Psoas muscle (tissue), 8 donors: ENCODE measurements around the gene MROH7. TPM values are rescaled to one million over a fixed set of nuclear protein-coding genes. Genes with fewer than 3 reads are reported as not detected.

Experiments
- ATAC-seq, 4 donors: fragments of 200-7000 bp; cut with Tn5 transposase; one replicate each; pipeline ENCODE4 v1.9.1; 2020; ENCODE audit warnings: moderate library complexity in 3 of 4, mild to moderate bottlenecking in 2 of 4
- DNase-seq, 2 donors: peaks; one replicate each; pipeline ENCODE4 v3.0.0-alpha.2; 2020
- H3K27ac ChIP-seq: fragments of 200-600 bp; one replicate; pipeline ENCODE4 v1.8.0; 2022
- H3K27me3 ChIP-seq, 3 donors: fragments of 200-600 bp in 1 of 3; one replicate each; pipeline versions ENCODE4 v1.6.1 to v1.8.0; 2013 to 2022; ENCODE audit warnings: low read length in 2 of 3, mild to moderate bottlenecking in 2 of 3, moderate library complexity in 1 of 3; ENCODE audit not compliant: insufficient read depth in 3 of 3
- H3K36me3 ChIP-seq, 2 donors: fragments of 200-600 bp in 1 of 2; one replicate each; pipeline versions ENCODE4 v1.6.1 to v1.8.0; 2013 to 2022; ENCODE audit warnings: low read depth in 1 of 2, mild to moderate bottlenecking in 1 of 2, moderate library complexity in 1 of 2; ENCODE audit not compliant: insufficient read depth in 1 of 2
- H3K4me1 ChIP-seq: fragments of 200-600 bp; one replicate; pipeline ENCODE4 v1.8.0; 2022
- H3K4me3 ChIP-seq: fragments of 200-600 bp; one replicate; pipeline ENCODE4 v1.8.0; 2022; ENCODE audit warnings: mild to moderate bottlenecking
- H3K9me3 ChIP-seq: fragments of 200-600 bp; one replicate; pipeline ENCODE4 v1.8.0; 2022
- WGBS, 3 donors: extraction: QIAGEN DNeasy Blood & Tissue Kit; methylation state at CpG; one replicate each; pipeline versions ENCODE4 v1.1.6 to v1.1.7; 2013; 5-methylcytosine and 5-hydroxymethylcytosine counted together
- intact Hi-C, 2 donors: fragments of 100-400 bp; cut with DNase I; formaldehyde crosslinking; loops; one replicate each; pipeline versions ENCODE4 v1.11.0 to v1.14.2; 2022
- polyA plus RNA-seq, 3 donors: library from polyadenylated mRNA; stranded (reverse); fragments of 200-250 nt; gene quantifications; one replicate each; pipeline ENCODE4 v1.2.3, GENCODE V29; 2013
- total RNA-seq, 4 donors: library from RNA; stranded (reverse); fragmentation: NEBNext Ultra II Directional in 2 of 4; extraction: Animal tissue kit (Norgen Biotek cat#: 25700) in 2 of 4; gene quantifications; one replicate each; pipeline versions ENCODE4 v1.2.1 to v1.2.4, GENCODE V29; 2021 to 2023
- TF ChIP-seq, protein P1 (sequence below): fragments of 200-600 bp; IDR thresholded peaks from one replicate; pipeline ENCODE4 v1.8.0; 2022; ENCODE audit warnings: antibody characterized with exemption
- donor health status: healthy with polysubstance abuse.
- donor health status: DM: no; HTN: no; CAD: no; lungs with moderate emphysema.
- donor health status: Bipolar disorder and iron deficiency.
- donor health status: healthy.
- donor health status: DM: yes; HTN: yes; CAD: no.
- donor health status: DM: no; HTN: no; CAD: no.
- donor health status: DM: no; HTN: no; CAD: no.
- donor health status: DM: yes; HTN: yes; CAD: no.

MROH7 gene
- total and polyA plus RNA-seq, 7 donors: 0.05 to 7.0 (median 1.1) TPM

DNA sequence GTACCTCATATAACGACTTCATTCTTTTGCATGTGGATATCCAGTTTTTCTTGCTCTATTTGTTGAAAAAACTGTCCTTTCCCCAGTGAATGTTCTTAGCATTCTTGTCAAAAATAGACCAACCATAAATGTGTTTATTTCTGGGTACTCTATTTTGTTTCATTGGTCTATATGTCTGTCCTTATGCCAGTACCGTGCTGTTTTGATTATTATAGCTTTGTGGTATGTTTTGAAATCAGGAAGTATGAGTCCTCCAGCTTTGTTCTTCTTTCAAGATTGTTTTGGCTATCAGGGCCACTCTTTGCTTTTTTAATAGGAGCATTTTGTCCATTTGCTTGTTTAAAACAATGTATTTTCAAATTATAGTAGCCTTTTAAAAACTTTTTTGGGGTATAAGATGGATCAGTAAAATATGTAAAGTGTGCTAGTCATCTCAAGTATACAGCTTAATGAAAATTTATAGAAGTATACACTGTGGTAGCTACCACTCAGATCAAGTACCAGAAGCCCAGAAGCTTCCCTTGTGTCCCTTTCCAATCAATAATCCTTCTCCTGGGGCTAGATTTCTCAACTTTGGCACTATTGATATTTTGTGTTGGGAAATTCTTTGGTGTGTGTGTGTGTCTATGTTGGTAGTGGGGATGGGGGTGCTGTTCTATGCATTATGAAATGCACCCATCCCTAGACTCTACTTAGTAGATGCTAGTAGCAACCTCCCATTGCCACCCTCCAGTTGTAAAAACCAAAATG, 16.8 kb downstream of the MROH7 start:
- DNase-seq (no peak), ATAC-seq (no peak)
- TF ChIP-seq, protein P1, sequence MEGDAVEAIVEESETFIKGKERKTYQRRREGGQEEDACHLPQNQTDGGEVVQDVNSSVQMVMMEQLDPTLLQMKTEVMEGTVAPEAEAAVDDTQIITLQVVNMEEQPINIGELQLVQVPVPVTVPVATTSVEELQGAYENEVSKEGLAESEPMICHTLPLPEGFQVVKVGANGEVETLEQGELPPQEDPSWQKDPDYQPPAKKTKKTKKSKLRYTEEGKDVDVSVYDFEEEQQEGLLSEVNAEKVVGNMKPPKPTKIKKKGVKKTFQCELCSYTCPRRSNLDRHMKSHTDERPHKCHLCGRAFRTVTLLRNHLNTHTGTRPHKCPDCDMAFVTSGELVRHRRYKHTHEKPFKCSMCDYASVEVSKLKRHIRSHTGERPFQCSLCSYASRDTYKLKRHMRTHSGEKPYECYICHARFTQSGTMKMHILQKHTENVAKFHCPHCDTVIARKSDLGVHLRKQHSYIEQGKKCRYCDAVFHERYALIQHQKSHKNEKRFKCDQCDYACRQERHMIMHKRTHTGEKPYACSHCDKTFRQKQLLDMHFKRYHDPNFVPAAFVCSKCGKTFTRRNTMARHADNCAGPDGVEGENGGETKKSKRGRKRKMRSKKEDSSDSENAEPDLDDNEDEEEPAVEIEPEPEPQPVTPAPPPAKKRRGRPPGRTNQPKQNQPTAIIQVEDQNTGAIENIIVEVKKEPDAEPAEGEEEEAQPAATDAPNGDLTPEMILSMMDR: no peak
- intact Hi-C loops: no loop called here
- WGBS, 3 donors: 91 to 94% (median 92%) methylated on average over 2 of the region's 2 CpGs
- peaks cover 0 to 34% of the 10 kb centered on the region in 2 donors for H3K36me3 ChIP-seq
- H3K4me1 ChIP-seq: no peaks in the 10 kb centered on the region
- H3K27ac ChIP-seq: no peak overlapping the region
- peaks cover 5% of the 10 kb centered on the region for H3K9me3 ChIP-seq
- no peak overlapping the region for H3K4me3 ChIP-seq
- no peaks in the 10 kb centered on the region for H3K27me3 ChIP-seq

- H3K36me3 ChIP-seq: peaks cover 0 to 28% of the 10 kb centered on the region in 2 donors
- ATAC-seq (no peak), DNase-seq (no peak)
- intact Hi-C loops: no loop called here
- H3K4me1 ChIP-seq: no peaks in the 10 kb centered on the region
- WGBS, 3 donors: 84 to 89% (median 88%) methylated on average over 4 of the region's 4 CpGs
- H3K9me3 ChIP-seq: no peaks in the 10 kb centered on the region
- TF ChIP-seq, protein P1: no peak
- H3K27ac ChIP-seq: no peak overlapping the region
- H3K4me3 ChIP-seq: no peak overlapping the region
- H3K27me3 ChIP-seq: no peaks in the 10 kb centered on the region
Observed at GRCh38 chr1:54663725-54664124, 22.1 kb downstream of the MROH7 start.

- H3K36me3 ChIP-seq: peaks cover 0 to 24% of the 10 kb centered on the region in 2 donors
- DNase-seq (no peak), ATAC-seq (no peak)
- intact Hi-C loops: no loop called here
- no peak overlapping the region for H3K27ac ChIP-seq
- no peak overlapping the region for H3K4me3 ChIP-seq
- no peaks in the 10 kb centered on the region for H3K4me1 ChIP-seq
- H3K27me3 ChIP-seq: no peaks in the 10 kb centered on the region
- WGBS, 3 donors: 83 to 89% (median 84%) methylated on average over 4 of the region's 4 CpGs
- no peaks in the 10 kb centered on the region for H3K9me3 ChIP-seq
- TF ChIP-seq, protein P1: no peak
Observed at GRCh38 chr1:54664364-54664763, 22.8 kb downstream of the MROH7 start.

- no peak for DNase-seq
- Histone ChIP-seq H3K4me1 (no peaks in the 10 kb centered on the region), H3K27me3 (no peaks in the 10 kb centered on the region), H3K36me3 (peaks cover 0 to 24% of the 10 kb centered on the region in 2 donors), H3K9me3 (no peaks in the 10 kb centered on the region), H3K4me3 (no peak overlapping the region), H3K27ac (no peak overlapping the region)
- intact Hi-C loops: no loop called here
- TF ChIP-seq, protein P1: no peak
- WGBS, 3 donors: 95 to 98% (median 95%) methylated on average over 5 of the region's 5 CpGs
- ATAC-seq: no peak
Observed at GRCh38 chr1:54665852-54666251, 24.3 kb downstream of the MROH7 start.

- no peaks in the 10 kb centered on the region for H3K27me3 ChIP-seq
- ATAC-seq: no peak
- no peaks in the 10 kb centered on the region for H3K9me3 ChIP-seq
- no peak overlapping the region for H3K4me3 ChIP-seq
- 95 to 96% (median 95%) methylated on average over 6 of the region's 6 CpGs for WGBS, 3 donors
- intact Hi-C loops: no loop called here
- no peaks in the 10 kb centered on the region for H3K4me1 ChIP-seq
- DNase-seq: no peak
- TF ChIP-seq, protein P1: no peak
- H3K36me3 ChIP-seq: peaks cover 0 to 27% of the 10 kb centered on the region in 2 donors
- no peak overlapping the region for H3K27ac ChIP-seq
Observed at GRCh38 chr1:54666333-54666732, 24.7 kb downstream of the MROH7 start.
